ENCODE measurements around the gene PRKN.

PRKN gene

GRCh38 chr6:161354276-161354840 is 1373.2 kb downstream of the PRKN start:
- H3K4me3 ChIP-seq (ENCODE audit: low read depth, low read length), result no peak overlapping the region
- DNase-seq (ENCODE audit: low read depth), result no peak
- TF ChIP-seq MAX (IDR thresholded peaks at IDR 0.05; ENCODE audit: low read depth, low read length) (no peak), POLR2A (IDR thresholded peaks at IDR 0.05; ENCODE audit: extremely low read depth, insufficient read length) (no peak), MYC (IDR thresholded peaks at IDR 0.05; ENCODE audit: low read depth, low read length) (no peak), CTCF (IDR thresholded peaks at IDR 0.05; ENCODE audit: low read depth, low read length) (no peak)

GRCh38 chr6:161353208-161353613 is 1374.4 kb downstream of the PRKN start:
- DNase-seq (ENCODE audit: low read depth), result peak; percentile 33
- H3K4me3 ChIP-seq (ENCODE audit: low read depth, low read length), result no peak overlapping the region
- TF ChIP-seq MAX (IDR thresholded peaks at IDR 0.05; ENCODE audit: low read depth, low read length), result no peak
- no peak for TF ChIP-seq POLR2A (IDR thresholded peaks at IDR 0.05; ENCODE audit: extremely low read depth, insufficient read length)
- no peak for TF ChIP-seq MYC (IDR thresholded peaks at IDR 0.05; ENCODE audit: low read depth, low read length)
- peak; percentile 31 for TF ChIP-seq CTCF (IDR thresholded peaks at IDR 0.05; ENCODE audit: low read depth, low read length)

- H3K4me3 ChIP-seq (ENCODE audit: low read depth, low read length), result no peak overlapping the region
- no peak for DNase-seq (ENCODE audit: low read depth)
- TF ChIP-seq CTCF (IDR thresholded peaks at IDR 0.05; ENCODE audit: low read depth, low read length) (no peak), MAX (IDR thresholded peaks at IDR 0.05; ENCODE audit: low read depth, low read length) (no peak), MYC (IDR thresholded peaks at IDR 0.05; ENCODE audit: low read depth, low read length) (no peak), POLR2A (IDR thresholded peaks at IDR 0.05; ENCODE audit: extremely low read depth, insufficient read length) (no peak)
These were observed 1375.7 kb downstream of the PRKN start for GRCh38 chr6:161351858-161352257.

GRCh38 chr6:161349886-161350285 is 1377.7 kb downstream of the PRKN start:
- no peak for TF ChIP-seq MYC (IDR thresholded peaks at IDR 0.05; ENCODE audit: low read depth, low read length)
- no peak for TF ChIP-seq POLR2A (IDR thresholded peaks at IDR 0.05; ENCODE audit: extremely low read depth, insufficient read length)
- no peak for TF ChIP-seq MAX (IDR thresholded peaks at IDR 0.05; ENCODE audit: low read depth, low read length)
- TF ChIP-seq CTCF (IDR thresholded peaks at IDR 0.05; ENCODE audit: low read depth, low read length), result no peak
- no peak overlapping the region for H3K4me3 ChIP-seq (ENCODE audit: low read depth, low read length)
- no peak for DNase-seq (ENCODE audit: low read depth)

GRCh38 chr6:161348628-161348994 is 1379.0 kb downstream of the PRKN start:
- TF ChIP-seq POLR2A (IDR thresholded peaks at IDR 0.05; ENCODE audit: extremely low read depth, insufficient read length) (no peak), CTCF (IDR thresholded peaks at IDR 0.05; ENCODE audit: low read depth, low read length) (no peak), MAX (IDR thresholded peaks at IDR 0.05; ENCODE audit: low read depth, low read length) (no peak), MYC (IDR thresholded peaks at IDR 0.05; ENCODE audit: low read depth, low read length) (no peak)
- H3K4me3 ChIP-seq (ENCODE audit: low read depth, low read length), result no peak overlapping the region
- DNase-seq (ENCODE audit: low read depth), result no peak
